Measurements from ENCODE around the gene KIF16B.

DNA sequence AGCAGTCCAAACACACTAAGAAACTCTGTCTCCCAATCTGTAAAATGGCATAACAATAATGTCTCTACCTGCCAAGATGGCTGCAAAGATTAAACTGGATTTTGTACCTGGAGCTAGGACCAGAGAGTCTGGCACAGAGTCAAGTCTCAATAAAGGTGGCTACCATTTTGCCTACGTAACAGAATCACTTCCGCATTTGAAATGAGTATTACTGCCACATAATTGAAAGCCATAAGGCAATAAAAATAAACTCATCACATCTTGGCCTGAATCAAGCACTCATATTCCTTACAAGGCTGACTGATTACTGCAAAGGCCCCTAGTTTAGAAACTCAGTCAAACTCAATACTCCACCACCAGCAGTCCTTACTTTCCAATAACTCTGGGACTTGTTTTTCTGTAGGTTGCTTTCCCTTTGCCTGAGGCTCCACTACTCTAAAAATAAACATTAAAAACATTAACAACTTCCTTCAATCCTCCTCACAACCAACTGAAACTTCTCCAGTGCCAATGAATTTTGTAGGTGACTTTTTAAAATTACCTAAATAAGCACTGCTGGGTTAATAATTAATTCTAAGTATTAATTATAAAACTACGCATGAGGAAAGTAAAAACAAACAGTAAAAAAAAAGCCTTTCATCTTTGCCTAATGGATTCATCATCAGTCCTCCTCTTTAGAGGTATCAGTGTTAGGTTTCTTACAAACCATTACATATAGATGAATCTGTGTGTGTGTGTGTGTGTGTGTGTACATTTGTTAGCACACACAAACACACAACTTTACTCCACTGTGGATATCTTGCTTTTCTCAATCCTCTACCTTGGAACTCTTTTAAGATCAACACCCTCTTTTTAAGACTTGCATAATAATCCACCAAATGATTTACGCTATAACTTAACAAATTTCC lies 3.7 kb downstream of the KIF16B start:
- TF ChIP-seq, protein P1, sequence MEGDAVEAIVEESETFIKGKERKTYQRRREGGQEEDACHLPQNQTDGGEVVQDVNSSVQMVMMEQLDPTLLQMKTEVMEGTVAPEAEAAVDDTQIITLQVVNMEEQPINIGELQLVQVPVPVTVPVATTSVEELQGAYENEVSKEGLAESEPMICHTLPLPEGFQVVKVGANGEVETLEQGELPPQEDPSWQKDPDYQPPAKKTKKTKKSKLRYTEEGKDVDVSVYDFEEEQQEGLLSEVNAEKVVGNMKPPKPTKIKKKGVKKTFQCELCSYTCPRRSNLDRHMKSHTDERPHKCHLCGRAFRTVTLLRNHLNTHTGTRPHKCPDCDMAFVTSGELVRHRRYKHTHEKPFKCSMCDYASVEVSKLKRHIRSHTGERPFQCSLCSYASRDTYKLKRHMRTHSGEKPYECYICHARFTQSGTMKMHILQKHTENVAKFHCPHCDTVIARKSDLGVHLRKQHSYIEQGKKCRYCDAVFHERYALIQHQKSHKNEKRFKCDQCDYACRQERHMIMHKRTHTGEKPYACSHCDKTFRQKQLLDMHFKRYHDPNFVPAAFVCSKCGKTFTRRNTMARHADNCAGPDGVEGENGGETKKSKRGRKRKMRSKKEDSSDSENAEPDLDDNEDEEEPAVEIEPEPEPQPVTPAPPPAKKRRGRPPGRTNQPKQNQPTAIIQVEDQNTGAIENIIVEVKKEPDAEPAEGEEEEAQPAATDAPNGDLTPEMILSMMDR (IDR thresholded peaks at IDR 0.05): no peak
- TF ChIP-seq, protein P2, sequence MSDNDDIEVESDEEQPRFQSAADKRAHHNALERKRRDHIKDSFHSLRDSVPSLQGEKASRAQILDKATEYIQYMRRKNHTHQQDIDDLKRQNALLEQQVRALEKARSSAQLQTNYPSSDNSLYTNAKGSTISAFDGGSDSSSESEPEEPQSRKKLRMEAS (CRISPR knock-in tag; IDR thresholded peaks at IDR 0.05): no peak
- TF ChIP-seq CREB1 (CRISPR knock-in tag; IDR thresholded peaks at IDR 0.05) (no peak), RELA (CRISPR knock-in tag; IDR thresholded peaks at IDR 0.05; ENCODE audit: borderline replicate concordance) (no peak)

Data from WTC11 (cell line).